Esophagus squamous epithelium (tissue), 5 donors: ENCODE data around the gene TBC1D7. TPM values are rescaled to one million over a fixed set of nuclear protein-coding genes. Genes with fewer than 3 reads are reported as not detected.

Experiments used
- DNase-seq: peaks from one replicate; lab custom pipeline; 2025; lab: John Stamatoyannopoulos, UW
- H3K27ac ChIP-seq, 4 donors: fragments of 200-600 bp; sonication (generic); one replicate each; pipeline ENCODE4 v1.5.1; 2016 to 2019; ENCODE audit warnings: mild to moderate bottlenecking in 1 of 4
- H3K27me3 ChIP-seq, 4 donors: fragments of 200-600 bp; sonication (generic); 1 replicate in 3 of 4; 2 replicates in 1 of 4; pipeline versions ENCODE4 v1.5.1 to v1.6.0; 2017 to 2021; ENCODE audit warnings: antibody characterized with exemption in 1 of 4
- H3K36me3 ChIP-seq, 3 donors: fragments of 200-600 bp; sonication (generic); one replicate each; pipeline ENCODE4 v1.5.1; 2016 to 2019
- H3K4me1 ChIP-seq, 3 donors: fragments of 200-600 bp; sonication (generic); one replicate each; pipeline ENCODE4 v1.5.1; 2017 to 2019
- H3K4me3 ChIP-seq, 4 donors: fragments of 200-600 bp; sonication (generic); 1 replicate in 3 of 4; 2 replicates in 1 of 4; pipeline ENCODE4 v1.5.1; 2016 to 2019; ENCODE audit warnings: mild to moderate bottlenecking in 2 of 4, moderate library complexity in 1 of 4
- H3K9me3 ChIP-seq, 3 donors: fragments of 200-600 bp; sonication (generic); one replicate each; pipeline ENCODE4 v1.5.1; 2016 to 2019
- CTCF ChIP-seq, 6 experiments: fragments of 450-650 bp in 4 of 6; fragments of 200-600 bp in 2 of 6; sonication (generic) in 2 of 6; IDR thresholded peaks; one replicate each; pipeline ENCODE4 v1.5.1; 2016 to 2019; ENCODE audit warnings: antibody characterized with exemption in 6 of 6, mild to moderate bottlenecking in 4 of 6, moderate library complexity in 4 of 6
- POLR2A ChIP-seq, 4 donors: fragments of 450-650 bp; IDR thresholded peaks; one replicate each; pipeline ENCODE4 v1.6.1; 2017; ENCODE audit warnings: antibody characterized with exemption in 4 of 4, mild to moderate bottlenecking in 4 of 4, moderate library complexity in 3 of 4
- WGBS, 2 donors: methylation state at CpG; one replicate each; pipeline ENCODE4 v1.1.5; 2018; 5-methylcytosine and 5-hydroxymethylcytosine counted together
- intact Hi-C: fragments of 100-400 bp; cut with DNase I; formaldehyde crosslinking; loops from one replicate; pipeline ENCODE4 v1.15.0; 2022
- total RNA-seq, 4 donors: library from RNA; depleted of rRNA; stranded (reverse); fragments of >200 nt; gene quantifications; one replicate each; pipeline ENCODE4 v1.1.0, GENCODE V29; 2016
- donor health status: DM: yes; HTN: yes; CAD: no.

TBC1D7 gene
- total RNA-seq, 4 donors from 2014 or later: 8.2 to 13.5 (median 12.6) TPM

GRCh38 chr6:13308332-13308731 is 20.0 kb downstream of the TBC1D7 start:
- peaks cover 0 to 68% (median 0%) of the 10 kb centered on the region in 3 donors for H3K36me3 ChIP-seq
- TF ChIP-seq POLR2A (IDR thresholded peaks at IDR 0.05) (no peak), CTCF (IDR thresholded peaks at IDR 0.05) (no peak)
- peaks cover 10 to 35% (median 11%) of the 10 kb centered on the region in 3 donors for H3K4me1 ChIP-seq

GRCh38 chr6:13307508-13307995 is 20.8 kb downstream of the TBC1D7 start:
- DNase-seq: no peak
- TF ChIP-seq CTCF (IDR thresholded peaks at IDR 0.05) (no peak), POLR2A (IDR thresholded peaks at IDR 0.05) (no peak)
- intact Hi-C loops: no loop called here
- 25 to 61% methylated on average over 7 of the region's 7 CpGs for WGBS, 2 donors
- H3K4me1 ChIP-seq: peaks cover 10 to 42% (median 16%) of the 10 kb centered on the region in 3 donors
- H3K36me3 ChIP-seq: peaks cover 0 to 63% (median 0%) of the 10 kb centered on the region in 3 donors
- no peaks in the 10 kb centered on the region for H3K9me3 ChIP-seq
- H3K27ac ChIP-seq: peak overlapping the region; percentile 10 to 56 (median 32)
- no peak overlapping the region for H3K4me3 ChIP-seq
- H3K27me3 ChIP-seq: no peaks in the 10 kb centered on the region

More at GRCh38 chr6:13308332-13308731, 20.0 kb downstream of the TBC1D7 start:
- Histone ChIP-seq H3K27ac (peak overlapping the region in 3 of 4 donors; percentile 17 to 56 (median 48)), H3K4me3 (no peak overlapping the region), H3K27me3 (no peaks in the 10 kb centered on the region), H3K9me3 (no peaks in the 10 kb centered on the region)
- intact Hi-C loops: no loop called here
- no peak for DNase-seq
- 87 to 100% methylated on average over 1 of the region's 1 CpG for WGBS, 2 donors

DNA sequence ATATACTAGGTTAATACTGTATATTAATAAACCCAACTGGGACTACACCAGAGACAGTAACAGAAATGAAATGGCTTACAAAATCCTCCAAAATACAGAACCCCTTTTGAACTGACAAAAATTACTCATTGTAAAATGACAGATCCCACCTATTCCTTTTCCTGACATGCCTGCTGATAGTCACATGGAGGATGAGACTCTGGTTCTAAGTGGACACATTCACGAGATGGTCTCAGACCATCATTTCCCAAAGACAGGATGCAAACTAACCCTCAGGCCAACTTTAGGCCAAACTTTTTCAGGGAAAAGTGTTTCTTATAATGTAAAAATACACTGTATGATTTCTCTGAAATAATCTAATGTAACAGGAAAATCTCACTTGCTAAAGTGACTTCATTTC is 22.5 kb downstream of the TBC1D7 start:
- Histone ChIP-seq H3K36me3 (peaks cover 0 to 61% (median 0%) of the 10 kb centered on the region in 3 donors), H3K27ac (no peak overlapping the region), H3K4me1 (peaks cover 10 to 48% (median 20%) of the 10 kb centered on the region in 3 donors), H3K27me3 (no peaks in the 10 kb centered on the region), H3K9me3 (no peaks in the 10 kb centered on the region), H3K4me3 (no peak overlapping the region)
- no peak for DNase-seq
- WGBS, 2 donors: 94 to 96% methylated on average over 1 of the region's 1 CpG
- TF ChIP-seq CTCF (IDR thresholded peaks at IDR 0.05) (no peak), POLR2A (IDR thresholded peaks at IDR 0.05) (no peak)
- intact Hi-C loops: no loop called here

GRCh38 chr6:13305288-13305687 is 23.0 kb downstream of the TBC1D7 start:
- H3K36me3 ChIP-seq: peaks cover 0 to 61% (median 0%) of the 10 kb centered on the region in 3 donors
- intact Hi-C loops: no loop called here
- no peaks in the 10 kb centered on the region for H3K9me3 ChIP-seq
- H3K27me3 ChIP-seq: no peaks in the 10 kb centered on the region
- peak overlapping the region in 1 of 4 donors; percentile 82 for H3K27ac ChIP-seq
- TF ChIP-seq POLR2A (IDR thresholded peaks at IDR 0.05): no peak
- no peak for TF ChIP-seq CTCF (IDR thresholded peaks at IDR 0.05)
- H3K4me3 ChIP-seq: no peak overlapping the region
- no peak for DNase-seq
- 68 to 89% methylated on average over 2 to 4 of the region's 4 CpGs for WGBS, 2 donors
- H3K4me1 ChIP-seq: peaks cover 10 to 48% (median 20%) of the 10 kb centered on the region in 3 donors

GRCh38 chr6:13304580-13305260 is 23.6 kb downstream of the TBC1D7 start:
- DNase-seq: no peak

More at GRCh38 chr6:13304580-13305260, 23.6 kb downstream of the TBC1D7 start:
- H3K9me3 ChIP-seq: no peaks in the 10 kb centered on the region
- H3K4me3 ChIP-seq: no peak overlapping the region
- 74 to 77% methylated on average over 8 to 10 of the region's 11 CpGs for WGBS, 2 donors
- no peaks in the 10 kb centered on the region for H3K27me3 ChIP-seq
- intact Hi-C loops: no loop called here
- peaks cover 10 to 48% (median 20%) of the 10 kb centered on the region in 3 donors for H3K4me1 ChIP-seq
- peaks cover 0 to 61% (median 0%) of the 10 kb centered on the region in 3 donors for H3K36me3 ChIP-seq
- TF ChIP-seq CTCF (IDR thresholded peaks at IDR 0.05): no peak
- H3K27ac ChIP-seq: peak overlapping the region in 2 of 4 donors; percentile 56 to 82
